Choroid plexus epithelial cell (primary cell): ENCODE data around the gene IRX6.

ENCODE experiments used
- DNase-seq: peaks from one replicate; pipeline ENCODE4 v3.0.0-alpha.2; 2010; ENCODE audit warnings: low read depth
- H3K4me3 ChIP-seq: 2 replicates; pipeline ENCODE4 v1.5.1; 2011; ENCODE audit warnings: low read depth, mild to moderate bottlenecking, control low read depth, low read length, moderate library complexity
- TF ChIP-seq, protein P1 (sequence below): conservative IDR thresholded peaks from 2 replicates; pipeline ENCODE4 v1.5.1; 2011; ENCODE audit warnings: low read depth, mild to moderate bottlenecking, control low read depth, inconsistent platforms, low read length, moderate library complexity

IRX6 gene

DNA sequence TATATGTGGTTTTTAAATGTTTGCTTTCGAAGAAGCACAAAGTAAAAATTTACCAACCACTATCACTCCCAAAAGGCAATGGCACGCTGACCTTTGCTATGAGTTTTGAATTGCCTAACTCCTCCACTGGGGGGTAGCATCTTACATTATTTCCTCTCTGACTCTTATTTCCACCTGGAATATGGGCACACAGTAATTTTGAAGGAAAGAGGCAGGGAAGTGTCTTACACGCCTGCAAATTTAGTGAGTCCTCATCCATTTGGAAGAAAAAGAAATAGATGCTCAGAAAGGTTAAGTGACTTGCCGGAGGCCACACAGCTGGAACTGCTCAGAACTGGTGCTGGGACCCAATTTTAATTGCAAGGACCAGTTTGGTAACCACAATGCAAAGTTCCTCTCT, 29.9 kb upstream of the IRX6 start:
- TF ChIP-seq, protein P1, sequence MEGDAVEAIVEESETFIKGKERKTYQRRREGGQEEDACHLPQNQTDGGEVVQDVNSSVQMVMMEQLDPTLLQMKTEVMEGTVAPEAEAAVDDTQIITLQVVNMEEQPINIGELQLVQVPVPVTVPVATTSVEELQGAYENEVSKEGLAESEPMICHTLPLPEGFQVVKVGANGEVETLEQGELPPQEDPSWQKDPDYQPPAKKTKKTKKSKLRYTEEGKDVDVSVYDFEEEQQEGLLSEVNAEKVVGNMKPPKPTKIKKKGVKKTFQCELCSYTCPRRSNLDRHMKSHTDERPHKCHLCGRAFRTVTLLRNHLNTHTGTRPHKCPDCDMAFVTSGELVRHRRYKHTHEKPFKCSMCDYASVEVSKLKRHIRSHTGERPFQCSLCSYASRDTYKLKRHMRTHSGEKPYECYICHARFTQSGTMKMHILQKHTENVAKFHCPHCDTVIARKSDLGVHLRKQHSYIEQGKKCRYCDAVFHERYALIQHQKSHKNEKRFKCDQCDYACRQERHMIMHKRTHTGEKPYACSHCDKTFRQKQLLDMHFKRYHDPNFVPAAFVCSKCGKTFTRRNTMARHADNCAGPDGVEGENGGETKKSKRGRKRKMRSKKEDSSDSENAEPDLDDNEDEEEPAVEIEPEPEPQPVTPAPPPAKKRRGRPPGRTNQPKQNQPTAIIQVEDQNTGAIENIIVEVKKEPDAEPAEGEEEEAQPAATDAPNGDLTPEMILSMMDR, result no peak
- no peak for DNase-seq
- no peak overlapping the region for H3K4me3 ChIP-seq

DNA sequence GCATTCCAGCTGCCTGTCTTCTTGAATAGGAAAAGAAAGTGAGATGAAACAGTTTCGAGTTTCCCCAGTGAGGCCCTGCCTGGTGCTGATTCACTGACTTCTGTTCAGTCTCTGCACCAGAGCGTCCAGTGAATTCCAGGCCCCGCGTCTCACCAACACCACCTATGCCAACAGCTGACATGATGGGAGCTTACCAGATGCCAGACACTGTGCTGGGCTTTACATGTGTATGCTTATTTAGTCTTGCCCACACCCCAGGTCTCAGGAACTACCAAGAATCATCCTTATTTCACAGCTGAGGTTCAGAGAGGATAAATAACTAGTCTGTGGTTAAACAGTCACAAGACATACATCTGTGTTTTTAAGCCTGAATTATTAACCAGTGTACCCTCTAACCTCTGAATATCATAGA, 29.1 kb upstream of the IRX6 start:
- TF ChIP-seq, protein P1, result no peak
- DNase-seq, result no peak
- no peak overlapping the region for H3K4me3 ChIP-seq

GRCh38 chr16:55297062-55297909, 26.7 kb upstream of the IRX6 start:
- TF ChIP-seq, protein P1, result no peak
- no peak overlapping the region for H3K4me3 ChIP-seq
- no peak for DNase-seq

- H3K4me3 ChIP-seq, result no peak overlapping the region
- TF ChIP-seq, protein P1, result no peak
- no peak for DNase-seq
These were observed 26.0 kb upstream of the IRX6 start for GRCh38 chr16:55297910-55298479.

GRCh38 chr16:55301385-55302008, 22.5 kb upstream of the IRX6 start:
- H3K4me3 ChIP-seq, result no peak overlapping the region
- DNase-seq, result no peak
- TF ChIP-seq, protein P1, result no peak

DNA sequence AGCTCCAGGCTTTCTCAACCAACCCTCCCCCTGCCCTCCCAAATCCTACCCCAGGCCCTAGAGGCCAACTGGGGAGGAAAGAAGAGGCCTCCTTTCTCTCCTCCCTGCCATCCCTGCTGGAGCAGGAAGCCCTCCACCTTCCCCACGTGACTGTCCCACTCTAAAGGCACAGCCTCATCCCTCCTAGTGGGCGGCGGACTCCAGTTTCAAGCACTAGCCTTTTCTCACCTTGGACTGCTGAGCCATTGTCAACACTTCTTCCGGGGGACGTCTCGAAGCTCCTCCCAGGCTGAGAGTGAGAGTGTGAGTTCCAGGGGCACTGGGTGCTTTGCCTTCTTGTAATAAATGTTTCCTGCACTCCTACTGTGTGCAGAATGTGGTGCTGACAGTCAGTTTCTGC, 21.4 kb upstream of the IRX6 start:
- no peak overlapping the region for H3K4me3 ChIP-seq
- no peak for DNase-seq
- TF ChIP-seq, protein P1, result no peak
